Immature natural killer cell (primary cell): ENCODE results near the gene UNC5A. TPM values are rescaled to one million over a fixed set of nuclear protein-coding genes. Genes with fewer than 3 reads are reported as not detected.

Experiments used
- DNase-seq, 3 donors: peaks; one replicate each; pipeline ENCODE4 v3.0.0; 2022; ENCODE audit warnings: mixed read lengths in 1 of 3
- H3K27ac Mint-ChIP-seq, 6 donors: one replicate each; pipeline ENCODE4 v1.8.0; 2020; ENCODE audit warnings: mixed read lengths in 6 of 6, mild to moderate bottlenecking in 5 of 6, inconsistent platforms in 4 of 6, moderate library complexity in 3 of 6
- H3K27me3 Mint-ChIP-seq, 3 donors: one replicate each; pipeline ENCODE4 v1.8.0; 2020 to 2021; ENCODE audit warnings: low read depth in 3 of 3, mild to moderate bottlenecking in 3 of 3, mixed read lengths in 3 of 3, moderate library complexity in 3 of 3, inconsistent platforms in 1 of 3
- H3K36me3 Mint-ChIP-seq, 3 donors: one replicate each; pipeline ENCODE4 v1.8.0; 2020; ENCODE audit warnings: mixed read lengths in 3 of 3, inconsistent platforms in 2 of 3, mild to moderate bottlenecking in 2 of 3
- H3K4me1 Mint-ChIP-seq, 2 donors: one replicate each; pipeline ENCODE4 v1.8.0; 2020; ENCODE audit warnings: inconsistent platforms in 2 of 2, mild to moderate bottlenecking in 2 of 2, mixed read lengths in 2 of 2, moderate library complexity in 1 of 2
- H3K4me3 Mint-ChIP-seq, 5 donors: one replicate each; pipeline ENCODE4 v1.8.0; 2020; ENCODE audit warnings: mild to moderate bottlenecking in 5 of 5, mixed read lengths in 5 of 5, inconsistent platforms in 3 of 5, moderate library complexity in 3 of 5
- H3K9me3 Mint-ChIP-seq, 6 donors: one replicate each; pipeline ENCODE4 v1.8.0; 2020; ENCODE audit warnings: mild to moderate bottlenecking in 6 of 6, mixed read lengths in 6 of 6, inconsistent platforms in 4 of 6, moderate library complexity in 3 of 6
- polyA plus RNA-seq, 3 donors: library from polyadenylated mRNA; unstranded; fragments of 300-500 nt; fragmentation: Illumina TruSeq; gene quantifications; one replicate each; pipeline ENCODE4 v1.2.3, GENCODE V29; 2021

The UNC5A gene
- not detected for polyA plus RNA-seq

- no peaks in the 10 kb centered on the region for H3K9me3 Mint-ChIP-seq
- H3K27me3 Mint-ChIP-seq, result peaks cover 18 to 38% (median 25%) of the 10 kb centered on the region in 3 donors
- peaks cover 10 to 12% of the 10 kb centered on the region in 2 donors for H3K4me1 Mint-ChIP-seq
- H3K4me3 Mint-ChIP-seq, result peak within 1 kb of the TSS; percentile 47 to 78 (median 70)
- H3K36me3 Mint-ChIP-seq, result no peaks in the 10 kb centered on the region
- H3K27ac Mint-ChIP-seq, result no peak within 1 kb of the TSS
- peak in 2 of 3 donors; percentile 10 to 24 for DNase-seq
These were observed at the start of gene UNC5A for GRCh38 chr5:176810081-176810597. TSS of gene UNC5A (plus strand) at chr5:176810559. CDS start at chr5:176810751, 192 bp downstream.

DNA sequence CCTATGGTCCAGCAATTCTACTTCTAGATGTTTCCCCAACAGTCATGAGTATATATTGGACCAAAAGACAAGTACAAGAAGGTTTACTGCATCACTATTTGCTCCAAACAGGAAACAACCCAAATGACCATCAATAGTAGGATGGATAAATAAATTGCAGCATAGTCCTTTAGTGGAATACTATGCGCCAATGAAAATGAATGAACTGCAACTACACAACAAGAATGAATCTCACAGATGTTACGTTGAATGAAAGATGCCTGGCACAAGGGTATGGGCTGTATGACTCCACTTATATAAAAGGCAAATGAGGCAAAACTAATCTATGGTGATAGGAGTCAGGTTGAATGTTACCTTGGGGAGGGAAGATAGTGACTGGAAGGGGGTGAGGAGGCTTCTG, 48.6 kb upstream of the UNC5A start:
- Mint-ChIP-seq H3K9me3 (peaks cover 8 to 20% (median 14%) of the 10 kb centered on the region in 6 donors), H3K36me3 (peaks cover 0 to 9% (median 0%) of the 10 kb centered on the region in 3 donors), H3K4me1 (no peaks in the 10 kb centered on the region), H3K27ac (no peak overlapping the region), H3K27me3 (peaks cover 5 to 19% (median 10%) of the 10 kb centered on the region in 3 donors), H3K4me3 (no peak overlapping the region)
- no peak for DNase-seq

GRCh38 chr5:176762489-176762888, 47.9 kb upstream of the UNC5A start:
- no peak overlapping the region for H3K27ac Mint-ChIP-seq
- H3K36me3 Mint-ChIP-seq, result peaks cover 0 to 9% (median 0%) of the 10 kb centered on the region in 3 donors
- no peak for DNase-seq
- H3K27me3 Mint-ChIP-seq, result peaks cover 5 to 23% (median 10%) of the 10 kb centered on the region in 3 donors
- no peak overlapping the region for H3K4me3 Mint-ChIP-seq
- H3K4me1 Mint-ChIP-seq, result no peaks in the 10 kb centered on the region
- H3K9me3 Mint-ChIP-seq, result peaks cover 8 to 20% (median 14%) of the 10 kb centered on the region in 6 donors

DNA sequence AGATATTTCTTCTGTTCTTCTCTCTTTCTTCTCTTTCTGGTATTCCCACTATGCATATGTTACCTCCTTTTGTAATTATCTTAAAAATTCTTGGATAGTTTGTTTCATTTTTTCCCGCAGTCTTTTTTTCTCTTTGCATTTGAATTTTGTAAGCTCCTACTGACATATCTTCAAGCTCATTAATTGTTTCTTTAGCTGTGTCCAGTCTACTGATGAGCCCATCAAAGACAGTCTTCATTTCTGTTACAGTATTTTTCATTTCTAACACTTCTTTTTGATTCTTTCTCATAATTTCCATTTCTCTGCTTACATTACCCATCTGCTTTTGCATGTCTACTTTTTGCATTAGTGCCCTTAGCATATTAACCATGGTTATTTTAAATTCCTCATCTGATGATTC, 44.7 kb upstream of the UNC5A start:
- Mint-ChIP-seq H3K27ac (no peak overlapping the region), H3K27me3 (peaks cover 7 to 26% (median 11%) of the 10 kb centered on the region in 3 donors), H3K4me1 (no peaks in the 10 kb centered on the region), H3K36me3 (peaks cover 0 to 9% (median 0%) of the 10 kb centered on the region in 3 donors), H3K4me3 (no peak overlapping the region), H3K9me3 (peaks cover 8 to 20% (median 14%) of the 10 kb centered on the region in 6 donors)
- no peak for DNase-seq

GRCh38 chr5:176768174-176768970, 42.0 kb upstream of the UNC5A start:
- Mint-ChIP-seq H3K27me3 (peaks cover 6 to 39% (median 20%) of the 10 kb centered on the region in 3 donors), H3K9me3 (peaks cover 8 to 20% (median 14%) of the 10 kb centered on the region in 6 donors), H3K27ac (no peak overlapping the region), H3K36me3 (peaks cover 0 to 9% (median 0%) of the 10 kb centered on the region in 3 donors), H3K4me1 (no peaks in the 10 kb centered on the region), H3K4me3 (no peak overlapping the region)
- DNase-seq, result no peak

GRCh38 chr5:176769911-176770310, 40.4 kb upstream of the UNC5A start:
- DNase-seq, result no peak
- peaks cover 7 to 32% (median 19%) of the 10 kb centered on the region in 3 donors for H3K27me3 Mint-ChIP-seq

GRCh38 chr5:176770431-176770830, 39.9 kb upstream of the UNC5A start:
- H3K4me3 Mint-ChIP-seq, result no peak overlapping the region
- H3K36me3 Mint-ChIP-seq, result peaks cover 0 to 4% (median 0%) of the 10 kb centered on the region in 3 donors
- H3K27ac Mint-ChIP-seq, result no peak overlapping the region
- peaks cover 5 to 13% (median 7%) of the 10 kb centered on the region in 6 donors for H3K9me3 Mint-ChIP-seq
- DNase-seq, result no peak
- H3K4me1 Mint-ChIP-seq, result no peaks in the 10 kb centered on the region
- H3K27me3 Mint-ChIP-seq, result peaks cover 9 to 29% (median 15%) of the 10 kb centered on the region in 3 donors

More at GRCh38 chr5:176769911-176770310, 40.4 kb upstream of the UNC5A start:
- no peak overlapping the region for H3K4me3 Mint-ChIP-seq
- H3K27ac Mint-ChIP-seq, result no peak overlapping the region
- peaks cover 0 to 9% (median 0%) of the 10 kb centered on the region in 3 donors for H3K36me3 Mint-ChIP-seq
- no peaks in the 10 kb centered on the region for H3K4me1 Mint-ChIP-seq
- H3K9me3 Mint-ChIP-seq, result peaks cover 5 to 18% (median 12%) of the 10 kb centered on the region in 6 donors

- Mint-ChIP-seq H3K27me3 (peaks cover 8 to 29% (median 10%) of the 10 kb centered on the region in 3 donors), H3K36me3 (no peaks in the 10 kb centered on the region), H3K27ac (no peak overlapping the region), H3K4me3 (no peak overlapping the region), H3K9me3 (peaks cover 0 to 4% (median 0%) of the 10 kb centered on the region in 6 donors), H3K4me1 (no peaks in the 10 kb centered on the region)
- no peak for DNase-seq
These were observed 39.1 kb upstream of the UNC5A start for GRCh38 chr5:176771102-176771845.

DNA sequence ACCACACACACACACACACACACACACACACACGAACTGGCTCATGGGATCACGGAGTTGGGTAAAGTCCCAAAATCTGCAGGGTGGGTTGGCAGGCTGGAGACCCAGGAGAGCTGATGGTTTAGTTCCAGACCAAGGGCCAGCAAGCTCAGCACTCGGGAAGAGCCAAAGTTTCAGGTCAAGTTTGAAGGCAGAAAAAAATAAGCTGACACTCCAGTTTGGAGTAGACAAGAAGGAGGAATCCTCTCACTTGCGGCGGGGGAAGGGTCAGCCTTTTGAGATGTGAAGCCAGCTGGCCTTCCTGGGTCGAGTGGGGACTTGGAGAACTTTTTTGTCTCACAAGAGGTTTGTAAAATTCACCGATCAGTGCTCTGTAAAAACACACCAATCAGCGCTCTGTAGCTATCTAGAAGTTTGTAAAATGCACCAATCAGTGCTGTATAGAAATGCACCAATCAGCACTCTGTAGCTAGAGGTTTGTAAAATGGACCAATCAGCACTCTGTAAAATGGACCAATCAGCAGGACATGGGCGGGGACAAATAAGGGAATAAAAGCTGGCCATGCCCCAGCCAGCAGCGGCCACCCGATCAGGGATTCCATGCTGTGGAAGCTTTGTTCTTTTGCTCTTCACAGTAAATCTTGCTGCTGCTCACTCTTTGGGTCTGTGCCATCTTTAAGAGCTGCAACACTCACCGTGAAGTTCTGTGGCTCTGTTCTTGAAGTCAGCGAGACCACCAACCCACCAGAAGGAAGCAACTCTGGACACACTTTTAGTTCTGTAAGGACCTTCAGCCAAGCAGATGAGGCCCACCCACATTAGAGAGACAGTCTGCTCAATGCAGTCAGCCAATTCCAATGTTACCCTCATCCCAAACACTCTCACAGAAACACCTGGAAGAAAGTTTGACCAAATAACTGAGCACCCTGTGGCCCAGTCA, 37.8 kb upstream of the UNC5A start:
- Mint-ChIP-seq H3K4me3 (no peak overlapping the region), H3K36me3 (no peaks in the 10 kb centered on the region), H3K4me1 (no peaks in the 10 kb centered on the region), H3K27me3 (peaks cover 8 to 25% (median 15%) of the 10 kb centered on the region in 3 donors), H3K27ac (no peak overlapping the region), H3K9me3 (no peaks in the 10 kb centered on the region)
- no peak for DNase-seq

DNA sequence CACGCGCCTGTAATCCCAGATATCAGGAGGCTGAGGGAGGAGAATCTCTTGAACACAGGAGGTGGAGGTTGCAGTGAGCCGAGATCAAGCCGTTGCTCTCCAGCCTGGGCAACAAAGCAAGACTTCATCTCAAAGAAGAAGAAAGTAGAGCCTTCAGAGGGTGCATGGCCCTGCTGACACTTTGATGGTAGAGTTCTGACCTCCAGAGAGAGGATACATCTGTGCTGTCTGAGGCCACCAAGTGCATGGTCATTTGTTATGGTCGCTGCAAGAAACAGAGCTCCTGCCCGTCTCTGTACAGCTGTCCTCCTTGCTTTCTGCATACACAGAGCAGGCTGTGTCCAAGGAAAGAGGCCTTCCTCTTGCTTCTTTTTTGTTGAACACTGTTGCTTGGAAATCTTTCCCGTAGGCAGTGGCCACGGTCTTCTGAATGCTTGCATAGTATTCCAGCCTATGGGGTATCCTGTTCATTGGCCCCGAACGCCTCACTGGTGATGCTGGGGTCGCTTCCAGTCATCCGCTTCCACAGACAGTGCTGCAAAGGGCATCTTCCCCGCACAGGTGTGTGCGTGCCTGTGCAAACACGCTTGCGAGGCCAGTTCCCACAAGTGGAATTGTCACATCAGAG, 36.8 kb upstream of the UNC5A start:
- peaks cover 8 to 28% (median 15%) of the 10 kb centered on the region in 3 donors for H3K27me3 Mint-ChIP-seq
- H3K36me3 Mint-ChIP-seq, result no peaks in the 10 kb centered on the region
- H3K9me3 Mint-ChIP-seq, result no peaks in the 10 kb centered on the region
- no peak for DNase-seq
- no peaks in the 10 kb centered on the region for H3K4me1 Mint-ChIP-seq
- H3K4me3 Mint-ChIP-seq, result no peak overlapping the region
- no peak overlapping the region for H3K27ac Mint-ChIP-seq

GRCh38 chr5:176774216-176775171, 35.9 kb upstream of the UNC5A start:
- no peaks in the 10 kb centered on the region for H3K36me3 Mint-ChIP-seq
- peak overlapping the region in 1 of 6 donors; percentile 72 for H3K27ac Mint-ChIP-seq
- H3K4me1 Mint-ChIP-seq, result no peaks in the 10 kb centered on the region
- H3K4me3 Mint-ChIP-seq, result no peak overlapping the region
- DNase-seq, result no peak
- H3K27me3 Mint-ChIP-seq, result peaks cover 6 to 25% (median 15%) of the 10 kb centered on the region in 3 donors
- no peaks in the 10 kb centered on the region for H3K9me3 Mint-ChIP-seq

DNA sequence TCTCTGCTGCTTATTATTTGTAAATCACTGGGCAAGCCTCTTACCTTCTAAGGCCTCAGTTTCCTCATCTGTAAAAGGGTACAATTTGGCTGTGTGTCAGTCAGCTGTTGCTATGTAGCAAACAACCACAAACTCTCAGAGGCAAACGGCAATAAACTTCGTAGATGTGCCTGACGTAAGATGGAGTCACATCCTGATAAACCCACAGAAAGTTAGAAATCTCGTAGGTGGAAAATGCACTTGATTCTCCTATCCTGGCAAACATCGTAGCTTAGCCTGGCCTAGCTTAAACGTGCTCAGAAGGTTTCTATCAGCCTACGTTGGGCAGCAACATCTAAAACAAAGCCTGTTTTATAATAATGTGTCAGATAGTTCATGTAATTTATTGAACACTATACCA, 35.0 kb upstream of the UNC5A start:
- DNase-seq, result no peak
- peaks cover 8 to 23% (median 14%) of the 10 kb centered on the region in 3 donors for H3K27me3 Mint-ChIP-seq
- H3K36me3 Mint-ChIP-seq, result no peaks in the 10 kb centered on the region
- H3K4me1 Mint-ChIP-seq, result no peaks in the 10 kb centered on the region
- no peaks in the 10 kb centered on the region for H3K9me3 Mint-ChIP-seq
- no peak overlapping the region for H3K4me3 Mint-ChIP-seq
- H3K27ac Mint-ChIP-seq, result no peak overlapping the region
